ENCODE results near the gene TMPRSS2.

GRCh38 chr21:41447356-41447755 lies 60.6 kb downstream of the TMPRSS2 start:
- TF ChIP-seq GATA2 (IDR thresholded peaks at IDR 0.05; ENCODE audit: low read depth, low read length) = no peak
- no peak for TF ChIP-seq GATA3 (IDR thresholded peaks at IDR 0.05; ENCODE audit: low read depth, low read length)

Data from SH-SY5Y (cell line).